ENCODE measurements around the gene COMMD4.
"Not testable (repeated sequence)": the region's sequence is repeated elsewhere in the genome, so short reads cannot be mapped to it uniquely, and the experiment has no call there.

DNA sequence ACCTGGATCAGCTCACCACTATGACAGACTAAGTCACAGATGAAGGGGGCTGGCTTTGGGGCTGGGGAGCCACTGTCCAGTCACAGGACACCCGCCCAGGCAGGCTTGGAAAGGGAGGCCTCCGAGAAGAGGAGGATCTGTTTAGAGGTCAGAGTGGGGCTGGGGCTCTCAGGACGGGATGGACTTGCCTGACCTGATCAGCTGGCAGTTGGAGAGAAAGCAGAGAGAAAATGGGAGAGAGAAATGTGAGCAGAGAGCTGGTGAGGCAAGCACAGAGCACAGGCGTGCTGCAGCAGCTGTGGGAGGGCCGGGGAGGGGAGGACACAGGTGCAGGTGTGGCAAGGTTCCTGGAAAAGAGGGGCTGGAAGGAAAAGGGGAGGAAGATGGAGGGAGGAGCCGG lies 35.8 kb upstream of the COMMD4 start:
- TF ChIP-seq, protein P1, sequence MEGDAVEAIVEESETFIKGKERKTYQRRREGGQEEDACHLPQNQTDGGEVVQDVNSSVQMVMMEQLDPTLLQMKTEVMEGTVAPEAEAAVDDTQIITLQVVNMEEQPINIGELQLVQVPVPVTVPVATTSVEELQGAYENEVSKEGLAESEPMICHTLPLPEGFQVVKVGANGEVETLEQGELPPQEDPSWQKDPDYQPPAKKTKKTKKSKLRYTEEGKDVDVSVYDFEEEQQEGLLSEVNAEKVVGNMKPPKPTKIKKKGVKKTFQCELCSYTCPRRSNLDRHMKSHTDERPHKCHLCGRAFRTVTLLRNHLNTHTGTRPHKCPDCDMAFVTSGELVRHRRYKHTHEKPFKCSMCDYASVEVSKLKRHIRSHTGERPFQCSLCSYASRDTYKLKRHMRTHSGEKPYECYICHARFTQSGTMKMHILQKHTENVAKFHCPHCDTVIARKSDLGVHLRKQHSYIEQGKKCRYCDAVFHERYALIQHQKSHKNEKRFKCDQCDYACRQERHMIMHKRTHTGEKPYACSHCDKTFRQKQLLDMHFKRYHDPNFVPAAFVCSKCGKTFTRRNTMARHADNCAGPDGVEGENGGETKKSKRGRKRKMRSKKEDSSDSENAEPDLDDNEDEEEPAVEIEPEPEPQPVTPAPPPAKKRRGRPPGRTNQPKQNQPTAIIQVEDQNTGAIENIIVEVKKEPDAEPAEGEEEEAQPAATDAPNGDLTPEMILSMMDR (IDR thresholded peaks at IDR 0.05; ENCODE audit: insufficient read depth, low read length, poor library complexity, severe bottlenecking) = not testable (repeated sequence)
- TF ChIP-seq EZH2phosphoT487 (conservative IDR thresholded peaks at IDR 0.05; ENCODE audit: low read length) = not testable (repeated sequence)
